Measurements from ENCODE around the gene CGB3.
"Not testable (repeated sequence)": the region's sequence is repeated elsewhere in the genome, so short reads cannot be mapped to it uniquely, and the experiment has no call there.

CGB3 gene

GRCh38 chr19:49050376-49051033 is 26.4 kb upstream of the CGB3 start:
- not testable (repeated sequence) for H3K9me3 ChIP-seq (ENCODE audit: control insufficient read depth, low read length); H3K9ac ChIP-seq (ENCODE audit: low read length); H3K23ac ChIP-seq (ENCODE audit: low read length in 2 of 2); H3K18ac ChIP-seq (ENCODE audit: low read depth in 1 of 2, low read length in 2 of 2); H2BK15ac ChIP-seq (ENCODE audit: low read depth, poor library complexity, severe bottlenecking); H3K36me3 ChIP-seq (ENCODE audit: control insufficient read depth in 1 of 2, insufficient read depth in 2 of 2, low read depth in 1 of 2, low read length in 2 of 2); H3K4me1 ChIP-seq (ENCODE audit: control insufficient read depth, insufficient read depth, low read depth, low read length); H2AFZ ChIP-seq (ENCODE audit: low read depth, low read length); H2AK5ac ChIP-seq (ENCODE audit: low read length, severe bottlenecking); H2BK120ac ChIP-seq (ENCODE audit: low read depth, low read length); H3K4me2 ChIP-seq (ENCODE audit: low read length, poor library complexity, severe bottlenecking); H2BK12ac ChIP-seq (ENCODE audit: low read length in 2 of 2); H3K27ac ChIP-seq (ENCODE audit: low read length, poor library complexity, severe bottlenecking); H3K4ac ChIP-seq (ENCODE audit: low read depth in 1 of 2, low read length in 2 of 2); H2BK5ac ChIP-seq (ENCODE audit: low read depth, low read length, poor library complexity, severe bottlenecking); H3K27me3 ChIP-seq (ENCODE audit: control insufficient read depth in 1 of 2, insufficient read depth in 1 of 2, low read length in 2 of 2); H4K8ac ChIP-seq (ENCODE audit: low read length); H3K79me1 ChIP-seq (replicated peaks; ENCODE audit: low read length, poor library complexity, severe bottlenecking); H3K4me3 ChIP-seq (ENCODE audit: insufficient read depth in 1 of 2, low read depth in 1 of 2, low read length in 2 of 2); H3K14ac ChIP-seq (ENCODE audit: low read length in 2 of 2)
- peak overlapping the region; percentile 15 for H4K91ac ChIP-seq (ENCODE audit: low read length)
- DNase-seq = peak; percentile 59
- 38% methylated on average over 24 of the region's 24 CpGs for WGBS

- no CpG with 5 or more reads among the region's 4 CpGs for WGBS
These were observed 25.7 kb upstream of the CGB3 start for GRCh38 chr19:49049834-49050233.

GRCh38 chr19:49049011-49049410 is 24.9 kb upstream of the CGB3 start, which contains the start of gene CGB8:
TSS of gene CGB8 (minus strand) at chr19:49049111. CDS start at chr19:49048739, 372 bp downstream.
- DNase-seq; H4K8ac ChIP-seq (ENCODE audit: low read length); H3K9ac ChIP-seq (ENCODE audit: low read length); H3K18ac ChIP-seq (ENCODE audit: low read depth in 1 of 2, low read length in 2 of 2); H2BK120ac ChIP-seq (ENCODE audit: low read depth, low read length); H3K27ac ChIP-seq (ENCODE audit: low read length, poor library complexity, severe bottlenecking); H3K14ac ChIP-seq (ENCODE audit: low read length in 2 of 2); H4K91ac ChIP-seq (ENCODE audit: low read length); H2BK15ac ChIP-seq (ENCODE audit: low read depth, poor library complexity, severe bottlenecking); H2AFZ ChIP-seq (ENCODE audit: low read depth, low read length); H3K36me3 ChIP-seq (ENCODE audit: control insufficient read depth in 1 of 2, insufficient read depth in 2 of 2, low read depth in 1 of 2, low read length in 2 of 2); H3K4me3 ChIP-seq (ENCODE audit: insufficient read depth in 1 of 2, low read depth in 1 of 2, low read length in 2 of 2); H3K79me1 ChIP-seq (replicated peaks; ENCODE audit: low read length, poor library complexity, severe bottlenecking); H3K23ac ChIP-seq (ENCODE audit: low read length in 2 of 2); H2BK12ac ChIP-seq (ENCODE audit: low read length in 2 of 2); H3K4me1 ChIP-seq (ENCODE audit: control insufficient read depth, insufficient read depth, low read depth, low read length); H3K9me3 ChIP-seq (ENCODE audit: control insufficient read depth, low read length); H3K27me3 ChIP-seq (ENCODE audit: control insufficient read depth in 1 of 2, insufficient read depth in 1 of 2, low read length in 2 of 2); H2AK5ac ChIP-seq (ENCODE audit: low read length, severe bottlenecking); H3K4ac ChIP-seq (ENCODE audit: low read depth in 1 of 2, low read length in 2 of 2); H3K4me2 ChIP-seq (ENCODE audit: low read length, poor library complexity, severe bottlenecking); H2BK5ac ChIP-seq (ENCODE audit: low read depth, low read length, poor library complexity, severe bottlenecking): not testable (repeated sequence)
- WGBS = 91% methylated on average over 7 of the region's 12 CpGs

More at GRCh38 chr19:49049834-49050233, 25.7 kb upstream of the CGB3 start:
- not testable (repeated sequence) for H2AK5ac ChIP-seq (ENCODE audit: low read length, severe bottlenecking); H3K14ac ChIP-seq (ENCODE audit: low read length in 2 of 2); H3K27ac ChIP-seq (ENCODE audit: low read length, poor library complexity, severe bottlenecking); H3K4me3 ChIP-seq (ENCODE audit: insufficient read depth in 1 of 2, low read depth in 1 of 2, low read length in 2 of 2); H3K9ac ChIP-seq (ENCODE audit: low read length); H3K4ac ChIP-seq (ENCODE audit: low read depth in 1 of 2, low read length in 2 of 2); H3K9me3 ChIP-seq (ENCODE audit: control insufficient read depth, low read length); H4K91ac ChIP-seq (ENCODE audit: low read length); H2BK5ac ChIP-seq (ENCODE audit: low read depth, low read length, poor library complexity, severe bottlenecking); H3K4me2 ChIP-seq (ENCODE audit: low read length, poor library complexity, severe bottlenecking); H3K4me1 ChIP-seq (ENCODE audit: control insufficient read depth, insufficient read depth, low read depth, low read length); H2BK12ac ChIP-seq (ENCODE audit: low read length in 2 of 2); H3K27me3 ChIP-seq (ENCODE audit: control insufficient read depth in 1 of 2, insufficient read depth in 1 of 2, low read length in 2 of 2); H4K8ac ChIP-seq (ENCODE audit: low read length); H3K18ac ChIP-seq (ENCODE audit: low read depth in 1 of 2, low read length in 2 of 2); DNase-seq; H2BK120ac ChIP-seq (ENCODE audit: low read depth, low read length); H2AFZ ChIP-seq (ENCODE audit: low read depth, low read length); H3K36me3 ChIP-seq (ENCODE audit: control insufficient read depth in 1 of 2, insufficient read depth in 2 of 2, low read depth in 1 of 2, low read length in 2 of 2); H3K79me1 ChIP-seq (replicated peaks; ENCODE audit: low read length, poor library complexity, severe bottlenecking); H3K23ac ChIP-seq (ENCODE audit: low read length in 2 of 2); H2BK15ac ChIP-seq (ENCODE audit: low read depth, poor library complexity, severe bottlenecking)

DNA sequence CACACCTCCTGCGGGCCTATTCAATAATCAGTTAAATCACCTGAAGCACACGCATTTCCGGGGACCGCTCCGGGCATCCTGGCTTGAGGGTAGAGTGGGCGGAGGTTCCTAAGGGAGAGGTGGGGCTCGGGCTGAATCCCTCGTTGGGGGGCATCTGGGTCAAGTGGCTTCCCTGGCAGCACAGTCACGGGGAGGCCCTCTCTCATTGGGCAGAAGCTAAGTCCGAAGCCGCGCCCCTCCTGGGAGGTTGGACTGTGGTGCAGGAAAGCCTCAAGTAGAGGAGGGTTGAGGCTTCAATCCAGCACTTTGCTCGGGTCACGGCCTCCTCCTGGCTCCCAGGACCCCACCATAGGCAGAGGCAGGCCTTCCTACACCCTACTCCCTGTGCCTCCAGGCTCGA is 19.4 kb upstream of the CGB3 start, which contains the start of gene CGB5:
Gene CGB5, plus strand, starts transcription at position 301 of the 400 bp plus-strand sequence. CDS start 362 bp downstream, outside the sequence.
- not testable (repeated sequence) for H4K91ac ChIP-seq (ENCODE audit: low read length); H2BK12ac ChIP-seq (ENCODE audit: low read length in 2 of 2); H2BK5ac ChIP-seq (ENCODE audit: low read depth, low read length, poor library complexity, severe bottlenecking); H3K27me3 ChIP-seq (ENCODE audit: control insufficient read depth in 1 of 2, insufficient read depth in 1 of 2, low read length in 2 of 2); H3K4ac ChIP-seq (ENCODE audit: low read depth in 1 of 2, low read length in 2 of 2); H4K8ac ChIP-seq (ENCODE audit: low read length); H3K79me1 ChIP-seq (replicated peaks; ENCODE audit: low read length, poor library complexity, severe bottlenecking); DNase-seq; H3K4me3 ChIP-seq (ENCODE audit: insufficient read depth in 1 of 2, low read depth in 1 of 2, low read length in 2 of 2); H3K18ac ChIP-seq (ENCODE audit: low read depth in 1 of 2, low read length in 2 of 2); H3K9me3 ChIP-seq (ENCODE audit: control insufficient read depth, low read length); H3K14ac ChIP-seq (ENCODE audit: low read length in 2 of 2); H3K9ac ChIP-seq (ENCODE audit: low read length); H3K4me2 ChIP-seq (ENCODE audit: low read length, poor library complexity, severe bottlenecking); H3K36me3 ChIP-seq (ENCODE audit: control insufficient read depth in 1 of 2, insufficient read depth in 2 of 2, low read depth in 1 of 2, low read length in 2 of 2); H3K23ac ChIP-seq (ENCODE audit: low read length in 2 of 2); H2BK15ac ChIP-seq (ENCODE audit: low read depth, poor library complexity, severe bottlenecking); H3K27ac ChIP-seq (ENCODE audit: low read length, poor library complexity, severe bottlenecking); H3K4me1 ChIP-seq (ENCODE audit: control insufficient read depth, insufficient read depth, low read depth, low read length); H2AFZ ChIP-seq (ENCODE audit: low read depth, low read length); H2AK5ac ChIP-seq (ENCODE audit: low read length, severe bottlenecking); H2BK120ac ChIP-seq (ENCODE audit: low read depth, low read length)
- 71% methylated on average over 7 of the region's 15 CpGs for WGBS
